ENCODE measurements around the gene SAMD11. TPM values are rescaled to one million over a fixed set of nuclear protein-coding genes. Genes with fewer than 3 reads are reported as not detected.

SAMD11 gene
- total RNA-seq, 1 donor from 2014 or later: 0.14 TPM

DNA sequence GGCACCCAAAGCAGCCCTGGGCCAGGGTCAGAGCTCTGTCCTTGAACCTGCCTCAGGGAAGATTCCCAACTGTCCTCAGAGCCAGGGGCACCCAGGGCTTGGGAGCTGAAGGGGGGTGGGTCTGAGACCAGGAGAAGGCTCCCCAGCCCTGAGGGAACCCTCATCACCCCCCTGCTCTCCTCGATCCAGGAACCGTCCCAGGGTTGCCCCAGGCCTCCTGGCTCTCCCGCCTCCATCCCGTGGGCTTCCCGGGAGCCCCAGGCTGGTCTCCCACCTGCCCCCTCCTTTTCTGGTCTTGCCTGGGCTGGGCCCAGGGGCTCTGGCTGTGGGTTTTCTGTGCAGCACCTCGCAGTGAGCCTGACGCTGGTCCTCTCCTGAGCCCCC, 6.7 kb upstream of the SAMD11 start:
- peaks cover 11% of the 10 kb centered on the region for H3K4me1 Mint-ChIP-seq
- H3K27ac Mint-ChIP-seq (ENCODE audit: unreplicated experiment): no peak overlapping the region
- H3K4me3 Mint-ChIP-seq: no peak overlapping the region
- no peak for DNase-seq (ENCODE audit: low read depth, low spot score)
- TF ChIP-seq, protein P1, sequence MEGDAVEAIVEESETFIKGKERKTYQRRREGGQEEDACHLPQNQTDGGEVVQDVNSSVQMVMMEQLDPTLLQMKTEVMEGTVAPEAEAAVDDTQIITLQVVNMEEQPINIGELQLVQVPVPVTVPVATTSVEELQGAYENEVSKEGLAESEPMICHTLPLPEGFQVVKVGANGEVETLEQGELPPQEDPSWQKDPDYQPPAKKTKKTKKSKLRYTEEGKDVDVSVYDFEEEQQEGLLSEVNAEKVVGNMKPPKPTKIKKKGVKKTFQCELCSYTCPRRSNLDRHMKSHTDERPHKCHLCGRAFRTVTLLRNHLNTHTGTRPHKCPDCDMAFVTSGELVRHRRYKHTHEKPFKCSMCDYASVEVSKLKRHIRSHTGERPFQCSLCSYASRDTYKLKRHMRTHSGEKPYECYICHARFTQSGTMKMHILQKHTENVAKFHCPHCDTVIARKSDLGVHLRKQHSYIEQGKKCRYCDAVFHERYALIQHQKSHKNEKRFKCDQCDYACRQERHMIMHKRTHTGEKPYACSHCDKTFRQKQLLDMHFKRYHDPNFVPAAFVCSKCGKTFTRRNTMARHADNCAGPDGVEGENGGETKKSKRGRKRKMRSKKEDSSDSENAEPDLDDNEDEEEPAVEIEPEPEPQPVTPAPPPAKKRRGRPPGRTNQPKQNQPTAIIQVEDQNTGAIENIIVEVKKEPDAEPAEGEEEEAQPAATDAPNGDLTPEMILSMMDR (conservative IDR thresholded peaks at IDR 0.05): no peak
- H3K36me3 Mint-ChIP-seq (ENCODE audit: low read depth): no peaks in the 10 kb centered on the region
- peaks cover 85% of the 10 kb centered on the region for H3K27me3 Mint-ChIP-seq (ENCODE audit: low read depth)
- no peaks in the 10 kb centered on the region for H3K9me3 Mint-ChIP-seq

DNA sequence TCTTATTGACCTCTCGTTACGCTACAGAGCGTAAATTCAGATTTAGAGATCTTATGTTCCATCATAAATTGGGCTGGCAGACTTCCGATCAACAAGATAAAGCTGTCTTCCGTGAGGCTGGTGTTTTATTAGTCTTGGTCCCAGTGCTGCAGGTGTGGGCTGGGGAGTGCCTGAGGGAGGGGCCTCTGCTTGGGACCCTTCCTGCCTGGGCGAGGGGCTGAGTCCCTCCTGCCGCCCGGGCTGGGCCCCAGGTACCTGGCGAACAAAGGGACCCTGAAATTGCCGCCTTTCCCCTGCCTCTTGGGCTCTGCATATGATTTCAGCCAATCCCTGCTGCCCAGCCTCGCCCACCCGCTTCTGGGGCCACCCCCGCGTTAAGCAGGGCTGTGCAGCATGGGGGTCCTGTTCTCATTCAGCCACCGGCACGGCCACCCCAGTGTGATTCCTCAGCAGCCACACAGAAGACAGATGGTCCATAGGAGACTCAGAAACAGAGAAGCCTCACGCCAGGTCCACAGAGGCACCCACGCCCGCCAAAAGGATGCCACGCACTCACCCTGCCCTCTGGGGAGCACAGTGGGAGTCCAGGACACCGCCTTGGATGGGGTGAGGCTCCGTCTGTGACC, 6.1 kb upstream of the SAMD11 start:
- TF ChIP-seq, protein P1 (conservative IDR thresholded peaks at IDR 0.05): no peak
- no peaks in the 10 kb centered on the region for H3K9me3 Mint-ChIP-seq
- H3K36me3 Mint-ChIP-seq (ENCODE audit: low read depth): no peaks in the 10 kb centered on the region
- H3K4me1 Mint-ChIP-seq: peaks cover 11% of the 10 kb centered on the region
- peaks cover 85% of the 10 kb centered on the region for H3K27me3 Mint-ChIP-seq (ENCODE audit: low read depth)
- H3K27ac Mint-ChIP-seq (ENCODE audit: unreplicated experiment): no peak overlapping the region
- no peak for DNase-seq (ENCODE audit: low read depth, low spot score)
- no peak overlapping the region for H3K4me3 Mint-ChIP-seq

DNA sequence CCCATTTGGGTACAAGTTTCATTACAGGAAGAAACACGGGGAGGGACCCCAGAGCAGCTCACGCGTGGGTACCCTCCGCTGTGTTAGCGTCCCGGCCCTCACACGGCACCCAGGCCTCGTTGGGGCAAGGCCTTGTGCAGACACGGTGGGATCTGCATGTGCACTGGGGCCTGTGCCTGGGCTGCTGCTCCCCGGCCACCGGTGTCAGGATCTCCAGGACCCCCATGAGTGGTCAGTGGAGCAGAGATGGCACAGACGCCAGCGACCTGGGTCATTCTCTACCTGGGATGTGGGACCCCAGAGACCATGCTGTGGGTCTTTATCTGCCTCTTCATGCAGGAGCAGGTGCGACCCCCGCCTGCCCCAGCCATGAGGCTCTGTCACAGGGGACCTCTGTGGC, 5.4 kb upstream of the SAMD11 start:
- Mint-ChIP-seq H3K27me3 (ENCODE audit: low read depth) (peaks cover 86% of the 10 kb centered on the region), H3K4me1 (peaks cover 14% of the 10 kb centered on the region), H3K4me3 (no peak overlapping the region), H3K27ac (ENCODE audit: unreplicated experiment) (no peak overlapping the region), H3K9me3 (no peaks in the 10 kb centered on the region), H3K36me3 (ENCODE audit: low read depth) (no peaks in the 10 kb centered on the region)
- TF ChIP-seq, protein P1 (conservative IDR thresholded peaks at IDR 0.05): no peak
- DNase-seq (ENCODE audit: low read depth, low spot score): no peak

DNA sequence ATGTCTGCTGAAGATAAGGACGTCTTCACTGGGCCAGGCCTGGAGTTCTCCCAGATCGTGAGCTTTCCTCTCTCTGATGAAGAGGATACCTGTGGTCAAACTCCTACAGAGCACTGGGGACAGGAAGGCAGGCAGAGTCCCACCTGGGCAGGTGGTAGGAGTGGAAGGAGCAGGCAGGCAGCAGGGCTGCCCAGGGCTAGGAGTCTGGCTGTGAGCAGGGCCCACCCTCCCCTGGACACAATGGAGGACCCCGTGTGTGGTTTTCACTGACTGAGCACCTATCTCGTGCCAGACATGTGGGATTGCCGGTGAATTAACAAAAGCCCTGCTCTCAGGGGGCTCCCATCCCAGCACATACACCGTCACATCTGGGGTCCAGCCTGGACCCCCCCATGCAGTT, 4.9 kb upstream of the SAMD11 start:
- DNase-seq (ENCODE audit: low read depth, low spot score): no peak
- H3K4me3 Mint-ChIP-seq: no peak overlapping the region
- H3K27me3 Mint-ChIP-seq (ENCODE audit: low read depth): peaks cover 83% of the 10 kb centered on the region
- peaks cover 15% of the 10 kb centered on the region for H3K4me1 Mint-ChIP-seq
- no peak overlapping the region for H3K27ac Mint-ChIP-seq (ENCODE audit: unreplicated experiment)
- no peaks in the 10 kb centered on the region for H3K36me3 Mint-ChIP-seq (ENCODE audit: low read depth)
- TF ChIP-seq, protein P1 (conservative IDR thresholded peaks at IDR 0.05): no peak
- no peaks in the 10 kb centered on the region for H3K9me3 Mint-ChIP-seq

DNA sequence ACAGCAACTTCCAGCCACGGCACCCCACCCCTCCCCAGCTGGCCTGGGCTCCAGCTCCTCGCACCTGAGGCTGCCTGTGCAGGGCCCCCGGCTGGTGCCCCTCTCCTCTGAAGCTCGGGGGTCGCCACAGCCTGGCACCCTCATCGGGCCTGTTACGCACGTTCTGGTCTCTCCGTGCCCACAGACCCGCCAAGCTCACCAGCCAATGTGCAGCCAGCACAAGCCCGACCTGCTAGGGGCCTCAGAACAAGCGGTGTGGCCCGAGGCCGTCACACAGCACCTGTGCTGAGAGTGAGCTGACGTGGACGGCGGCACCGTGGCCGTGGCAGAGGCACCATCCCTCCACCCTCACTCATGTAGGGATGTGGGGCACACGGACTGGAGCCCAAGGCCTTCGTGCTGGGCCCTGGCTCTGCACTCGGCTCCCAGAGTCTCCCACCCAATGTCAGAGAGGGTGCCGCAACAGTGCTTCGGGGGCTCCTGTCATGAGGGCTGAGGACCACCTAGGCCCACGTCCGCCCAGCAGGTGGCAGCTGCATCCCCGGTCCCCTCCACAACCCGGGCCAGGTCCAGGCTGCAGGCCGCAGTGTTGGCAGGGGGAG, 4.4 kb upstream of the SAMD11 start:
- Mint-ChIP-seq H3K27ac (ENCODE audit: unreplicated experiment) (no peak overlapping the region), H3K27me3 (ENCODE audit: low read depth) (peaks cover 78% of the 10 kb centered on the region), H3K4me1 (peaks cover 15% of the 10 kb centered on the region), H3K4me3 (no peak overlapping the region), H3K9me3 (no peaks in the 10 kb centered on the region), H3K36me3 (ENCODE audit: low read depth) (no peaks in the 10 kb centered on the region)
- DNase-seq (ENCODE audit: low read depth, low spot score): no peak
- TF ChIP-seq, protein P1 (conservative IDR thresholded peaks at IDR 0.05): no peak

Data from neural crest cell (in vitro differentiated cells).